ENCODE measurements around the gene TTPAL. TPM values are rescaled to one million over a fixed set of nuclear protein-coding genes. Genes with fewer than 3 reads are reported as not detected.

TTPAL gene
- total RNA-seq, 4 donors from 2014 or later, result 14.2 to 27.7 (median 22.3) TPM

DNA sequence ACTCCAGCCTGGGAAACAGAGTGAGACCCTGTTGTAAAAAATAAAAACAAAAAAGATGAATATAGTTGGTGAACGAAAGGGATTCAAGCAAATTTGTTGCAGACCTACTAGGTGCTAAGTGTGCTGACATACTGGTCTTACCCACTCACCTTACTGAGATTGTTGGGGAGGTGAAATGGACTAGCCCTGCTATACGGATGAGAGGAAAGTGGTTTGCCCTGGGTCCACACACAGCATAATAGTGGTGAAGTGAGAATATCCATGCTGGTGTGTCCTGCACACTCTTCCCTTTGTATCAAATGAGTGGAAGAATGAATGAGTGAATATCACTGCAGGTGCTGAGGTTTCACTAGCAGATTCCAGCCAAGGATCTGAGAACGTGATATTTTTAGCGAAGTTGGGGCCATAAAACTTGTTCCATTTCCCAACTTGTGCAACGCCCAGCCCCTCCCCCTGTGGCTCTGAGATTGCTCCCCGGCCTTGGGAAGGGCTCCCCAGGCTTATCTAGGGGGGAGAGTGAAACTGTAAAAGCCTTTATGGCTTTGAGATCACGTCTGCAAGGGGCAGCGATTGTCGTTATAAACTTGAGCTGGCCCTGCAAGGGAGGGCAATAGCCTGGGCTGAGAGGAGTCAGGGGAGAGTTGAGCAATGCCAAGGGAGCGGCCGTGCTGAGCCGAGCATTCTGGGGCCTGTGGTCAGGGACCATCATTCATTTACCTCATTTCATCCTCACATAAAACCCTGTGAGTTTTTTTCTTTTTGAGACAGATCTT is 33.2 kb upstream of the TTPAL start:
- TF ChIP-seq, protein P1, sequence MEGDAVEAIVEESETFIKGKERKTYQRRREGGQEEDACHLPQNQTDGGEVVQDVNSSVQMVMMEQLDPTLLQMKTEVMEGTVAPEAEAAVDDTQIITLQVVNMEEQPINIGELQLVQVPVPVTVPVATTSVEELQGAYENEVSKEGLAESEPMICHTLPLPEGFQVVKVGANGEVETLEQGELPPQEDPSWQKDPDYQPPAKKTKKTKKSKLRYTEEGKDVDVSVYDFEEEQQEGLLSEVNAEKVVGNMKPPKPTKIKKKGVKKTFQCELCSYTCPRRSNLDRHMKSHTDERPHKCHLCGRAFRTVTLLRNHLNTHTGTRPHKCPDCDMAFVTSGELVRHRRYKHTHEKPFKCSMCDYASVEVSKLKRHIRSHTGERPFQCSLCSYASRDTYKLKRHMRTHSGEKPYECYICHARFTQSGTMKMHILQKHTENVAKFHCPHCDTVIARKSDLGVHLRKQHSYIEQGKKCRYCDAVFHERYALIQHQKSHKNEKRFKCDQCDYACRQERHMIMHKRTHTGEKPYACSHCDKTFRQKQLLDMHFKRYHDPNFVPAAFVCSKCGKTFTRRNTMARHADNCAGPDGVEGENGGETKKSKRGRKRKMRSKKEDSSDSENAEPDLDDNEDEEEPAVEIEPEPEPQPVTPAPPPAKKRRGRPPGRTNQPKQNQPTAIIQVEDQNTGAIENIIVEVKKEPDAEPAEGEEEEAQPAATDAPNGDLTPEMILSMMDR (IDR thresholded peaks at IDR 0.05), result no peak
- TF ChIP-seq POLR2A (IDR thresholded peaks at IDR 0.05), result no peak
- intact Hi-C loops (cut with DNase I), result no loop called here
- 61% methylated on average over 12 of the region's 12 CpGs for WGBS, 2 donors
- no peaks in the 10 kb centered on the region for H3K27me3 ChIP-seq
- no peak overlapping the region for H3K4me3 ChIP-seq (replicated peaks in 1 of 3)
- no peaks in the 10 kb centered on the region for H3K36me3 ChIP-seq
- H3K4me1 ChIP-seq, result no peaks in the 10 kb centered on the region
- H3K9me3 ChIP-seq, result no peaks in the 10 kb centered on the region
- H3K27ac ChIP-seq, result no peak overlapping the region
- no peak for DNase-seq

DNA sequence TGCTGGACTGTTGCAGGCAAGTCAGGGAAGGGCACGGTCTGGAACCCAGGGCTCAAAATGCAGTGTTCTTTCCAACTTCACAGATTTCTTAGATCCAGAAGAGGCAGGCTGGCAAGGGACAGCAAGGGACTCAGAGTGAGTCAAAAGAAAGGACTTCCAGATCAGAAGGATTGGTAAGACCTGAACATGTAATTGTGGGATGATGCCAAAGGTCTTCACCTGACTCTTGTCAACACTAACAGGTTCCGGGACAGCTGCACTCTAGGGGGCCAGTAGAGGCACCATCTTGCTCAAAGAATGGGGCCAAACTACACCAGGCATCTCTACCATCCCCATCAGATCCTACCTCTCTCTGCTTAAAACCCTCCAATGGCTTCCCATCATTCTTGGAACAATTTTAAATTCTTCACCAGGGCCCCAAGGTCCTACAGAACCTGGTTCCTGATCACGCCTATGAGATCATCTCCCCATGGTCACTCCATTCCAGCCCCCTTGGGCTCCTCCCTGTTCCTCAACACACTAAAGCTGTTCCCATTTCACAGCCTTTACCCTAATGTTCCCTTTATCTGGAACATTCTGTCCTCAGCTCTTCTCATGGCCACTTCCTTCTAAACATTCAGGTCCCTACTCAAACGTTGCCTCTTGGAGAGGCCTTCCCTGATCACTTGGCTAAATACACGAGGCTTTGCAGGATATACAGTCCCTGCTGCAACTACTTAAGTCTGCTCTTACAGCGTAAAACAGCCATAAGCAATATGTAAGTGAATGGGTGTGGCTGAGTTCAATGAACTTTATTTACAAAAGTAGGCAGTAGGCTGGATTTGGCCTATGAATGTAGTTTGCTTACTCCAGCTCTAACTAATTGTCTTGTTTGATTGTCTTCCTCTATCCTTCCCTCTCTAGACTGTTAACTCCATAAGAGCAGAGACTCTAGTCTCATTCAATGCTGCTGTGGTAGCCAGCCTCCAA is 29.6 kb upstream of the TTPAL start:
- intact Hi-C loops (cut with DNase I), result no loop called here
- H3K36me3 ChIP-seq, result no peaks in the 10 kb centered on the region
- H3K4me3 ChIP-seq (replicated peaks in 1 of 3), result no peak overlapping the region
- 64 to 68% methylated on average over 6 of the region's 6 CpGs for WGBS, 2 donors
- H3K27me3 ChIP-seq, result no peaks in the 10 kb centered on the region
- no peaks in the 10 kb centered on the region for H3K9me3 ChIP-seq
- H3K4me1 ChIP-seq, result no peaks in the 10 kb centered on the region
- no peak overlapping the region for H3K27ac ChIP-seq
- TF ChIP-seq, protein P1 (IDR thresholded peaks at IDR 0.05), result no peak
- no peak for TF ChIP-seq POLR2A (IDR thresholded peaks at IDR 0.05)
- DNase-seq, result no peak

DNA sequence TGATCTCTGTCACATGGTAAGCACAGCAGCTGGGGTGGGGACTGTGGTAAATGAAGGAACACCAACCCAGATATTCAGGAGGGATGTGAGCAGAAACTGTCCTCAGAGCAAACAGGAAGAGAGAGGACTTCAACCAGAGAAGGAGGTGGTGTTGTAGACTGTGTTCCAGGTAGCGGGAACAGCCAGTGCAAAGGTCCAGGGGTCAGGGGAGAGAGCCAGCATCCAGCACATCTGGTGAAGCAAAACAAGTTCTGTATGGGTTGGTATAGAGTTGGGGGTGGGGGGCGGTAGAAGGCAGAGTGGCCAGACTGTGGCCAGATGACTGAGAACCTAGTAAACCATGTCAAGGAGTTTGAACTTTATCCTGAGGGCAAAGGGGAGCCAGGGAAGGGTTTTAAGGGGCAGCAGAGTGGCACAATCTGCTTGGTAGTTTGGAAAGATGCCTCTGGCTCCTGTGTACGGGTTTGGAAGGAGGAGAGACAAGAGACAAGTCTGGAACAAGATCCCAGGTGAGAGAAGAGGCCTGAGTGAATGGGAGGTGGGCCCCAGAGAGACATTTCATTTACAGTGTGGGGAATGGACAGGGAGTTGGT is 27.8 kb upstream of the TTPAL start:
- intact Hi-C loops (cut with DNase I), result no loop called here
- no peaks in the 10 kb centered on the region for H3K27me3 ChIP-seq
- H3K36me3 ChIP-seq, result no peaks in the 10 kb centered on the region
- no peaks in the 10 kb centered on the region for H3K9me3 ChIP-seq
- TF ChIP-seq, protein P1 (IDR thresholded peaks at IDR 0.05), result no peak
- no peak for TF ChIP-seq POLR2A (IDR thresholded peaks at IDR 0.05)
- no peak overlapping the region for H3K27ac ChIP-seq
- no peaks in the 10 kb centered on the region for H3K4me1 ChIP-seq
- H3K4me3 ChIP-seq (replicated peaks in 1 of 3), result no peak overlapping the region
- 85 to 90% methylated on average over 3 of the region's 3 CpGs for WGBS, 2 donors
- no peak for DNase-seq

DNA sequence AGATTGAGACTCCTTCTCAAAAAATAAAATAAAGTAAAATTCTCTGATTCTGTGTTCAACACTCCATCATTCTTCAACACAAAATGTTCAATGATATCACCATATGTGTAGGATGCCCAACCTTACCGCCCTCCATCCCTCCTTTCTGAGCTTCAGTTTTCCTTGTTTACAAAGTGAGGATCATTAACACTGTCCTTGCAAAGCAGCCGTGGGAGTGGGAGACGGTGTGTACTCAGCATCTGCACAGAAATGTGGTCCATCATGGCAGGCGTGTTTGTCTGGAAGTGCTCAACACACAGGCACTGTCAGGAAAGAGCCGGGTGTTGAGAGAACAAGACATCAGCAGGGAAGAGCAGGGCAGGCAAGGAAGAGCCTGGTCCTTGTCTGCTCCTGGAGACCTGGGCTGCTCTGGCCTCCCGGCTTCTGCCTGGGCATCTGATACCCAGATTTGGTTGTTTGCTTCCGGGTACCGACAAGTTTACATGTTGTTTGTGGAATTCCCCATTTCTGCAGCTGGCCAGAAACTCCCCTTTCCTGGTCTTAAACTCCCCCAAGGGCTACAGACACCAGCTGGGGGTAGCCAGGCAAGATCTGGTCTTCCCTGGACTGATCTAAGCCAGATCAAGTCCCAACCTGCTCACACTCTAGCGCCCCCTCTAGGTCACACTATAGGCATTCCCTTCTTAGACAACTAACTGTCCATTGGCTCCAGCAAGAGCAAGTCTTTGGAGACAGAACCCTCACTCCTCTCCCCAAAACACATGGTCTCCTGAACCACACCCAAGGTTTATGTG is 26.7 kb upstream of the TTPAL start:
- TF ChIP-seq, protein P1 (IDR thresholded peaks at IDR 0.05), result no peak
- no peak for TF ChIP-seq POLR2A (IDR thresholded peaks at IDR 0.05)
- H3K9me3 ChIP-seq, result no peaks in the 10 kb centered on the region
- DNase-seq, result no peak
- H3K27ac ChIP-seq, result no peak overlapping the region
- intact Hi-C loops (cut with DNase I), result no loop called here
- H3K4me1 ChIP-seq, result no peaks in the 10 kb centered on the region
- H3K4me3 ChIP-seq (replicated peaks in 1 of 3), result no peak overlapping the region
- H3K27me3 ChIP-seq, result no peaks in the 10 kb centered on the region
- 67 to 74% methylated on average over 9 of the region's 9 CpGs for WGBS, 2 donors
- H3K36me3 ChIP-seq, result no peaks in the 10 kb centered on the region
